ENCODE measurements around the gene ASPSCR1. TPM values are rescaled to one million over a fixed set of nuclear protein-coding genes. Genes with fewer than 3 reads are reported as not detected.

The ASPSCR1 gene
- total RNA-seq, 1 donor from 2014 or later = 25.6 TPM

GRCh38 chr17:81967533-81968395, 9.7 kb upstream of the ASPSCR1 start:
- H3K27me3 Mint-ChIP-seq (ENCODE audit: unreplicated experiment) = peaks cover 19% of the 10 kb centered on the region
- no peaks in the 10 kb centered on the region for H3K4me1 Mint-ChIP-seq (ENCODE audit: unreplicated experiment)
- DNase-seq (ENCODE audit: low spot score) = no peak
- H3K36me3 Mint-ChIP-seq (ENCODE audit: low read depth, unreplicated experiment) = no peaks in the 10 kb centered on the region
- TF ChIP-seq CTCF (IDR thresholded peaks at IDR 0.05; ENCODE audit: unreplicated experiment) = no peak
- H3K4me3 Mint-ChIP-seq (ENCODE audit: unreplicated experiment) = no peak overlapping the region
- no peaks in the 10 kb centered on the region for H3K9me3 Mint-ChIP-seq (ENCODE audit: unreplicated experiment)
- H3K27ac Mint-ChIP-seq (ENCODE audit: unreplicated experiment) = no peak overlapping the region

- peaks cover 19% of the 10 kb centered on the region for H3K27me3 Mint-ChIP-seq (ENCODE audit: unreplicated experiment)
- H3K9me3 Mint-ChIP-seq (ENCODE audit: unreplicated experiment) = no peaks in the 10 kb centered on the region
- no peak for TF ChIP-seq CTCF (IDR thresholded peaks at IDR 0.05; ENCODE audit: unreplicated experiment)
- H3K4me3 Mint-ChIP-seq (ENCODE audit: unreplicated experiment) = no peak overlapping the region
- H3K27ac Mint-ChIP-seq (ENCODE audit: unreplicated experiment) = no peak overlapping the region
- H3K36me3 Mint-ChIP-seq (ENCODE audit: low read depth, unreplicated experiment) = no peaks in the 10 kb centered on the region
- no peaks in the 10 kb centered on the region for H3K4me1 Mint-ChIP-seq (ENCODE audit: unreplicated experiment)
- DNase-seq (ENCODE audit: low spot score) = no peak
Observed at GRCh38 chr17:81968396-81968745, 9.1 kb upstream of the ASPSCR1 start.

- Mint-ChIP-seq H3K4me3 (ENCODE audit: unreplicated experiment) (no peak overlapping the region), H3K9me3 (ENCODE audit: unreplicated experiment) (no peaks in the 10 kb centered on the region), H3K27me3 (ENCODE audit: unreplicated experiment) (peaks cover 15% of the 10 kb centered on the region), H3K4me1 (ENCODE audit: unreplicated experiment) (no peaks in the 10 kb centered on the region), H3K27ac (ENCODE audit: unreplicated experiment) (no peak overlapping the region), H3K36me3 (ENCODE audit: low read depth, unreplicated experiment) (no peaks in the 10 kb centered on the region)
- DNase-seq (ENCODE audit: low spot score) = no peak
- TF ChIP-seq CTCF (IDR thresholded peaks at IDR 0.05; ENCODE audit: unreplicated experiment) = no peak
Observed at GRCh38 chr17:81968850-81969812, 8.3 kb upstream of the ASPSCR1 start.

GRCh38 chr17:81973432-81973831, 4.0 kb upstream of the ASPSCR1 start:
- Mint-ChIP-seq H3K27ac (ENCODE audit: unreplicated experiment) (no peak overlapping the region), H3K36me3 (ENCODE audit: low read depth, unreplicated experiment) (no peaks in the 10 kb centered on the region), H3K4me3 (ENCODE audit: unreplicated experiment) (no peak overlapping the region), H3K27me3 (ENCODE audit: unreplicated experiment) (peaks cover 9% of the 10 kb centered on the region), H3K4me1 (ENCODE audit: unreplicated experiment) (no peaks in the 10 kb centered on the region), H3K9me3 (ENCODE audit: unreplicated experiment) (no peaks in the 10 kb centered on the region)
- TF ChIP-seq CTCF (IDR thresholded peaks at IDR 0.05; ENCODE audit: unreplicated experiment) = no peak
- no peak for DNase-seq (ENCODE audit: low spot score)

Data from endothelial cell (in vitro differentiated cells).